Measurements from ENCODE around the gene MTMR11. TPM values are rescaled to one million over a fixed set of nuclear protein-coding genes. Genes with fewer than 3 reads are reported as not detected.

MTMR11 gene, protein sequence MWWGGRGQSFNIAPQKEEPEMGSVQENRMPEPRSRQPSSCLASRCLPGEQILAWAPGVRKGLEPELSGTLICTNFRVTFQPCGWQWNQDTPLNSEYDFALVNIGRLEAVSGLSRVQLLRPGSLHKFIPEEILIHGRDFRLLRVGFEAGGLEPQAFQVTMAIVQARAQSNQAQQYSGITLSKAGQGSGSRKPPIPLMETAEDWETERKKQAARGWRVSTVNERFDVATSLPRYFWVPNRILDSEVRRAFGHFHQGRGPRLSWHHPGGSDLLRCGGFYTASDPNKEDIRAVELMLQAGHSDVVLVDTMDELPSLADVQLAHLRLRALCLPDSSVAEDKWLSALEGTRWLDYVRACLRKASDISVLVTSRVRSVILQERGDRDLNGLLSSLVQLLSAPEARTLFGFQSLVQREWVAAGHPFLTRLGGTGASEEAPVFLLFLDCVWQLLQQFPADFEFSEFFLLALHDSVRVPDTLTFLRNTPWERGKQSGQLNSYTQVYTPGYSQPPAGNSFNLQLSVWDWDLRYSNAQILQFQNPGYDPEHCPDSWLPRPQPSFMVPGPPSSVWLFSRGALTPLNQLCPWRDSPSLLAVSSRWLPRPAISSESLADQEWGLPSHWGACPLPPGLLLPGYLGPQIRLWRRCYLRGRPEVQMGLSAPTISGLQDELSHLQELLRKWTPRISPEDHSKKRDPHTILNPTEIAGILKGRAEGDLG
- total RNA-seq (2016; rRNA removed; fragmentation: Illumina TruSeq; extraction: Trizol) = 0.27 and 0.49 TPM in 2 replicates
- not detected in 2 replicates for total RNA-seq (2016; cell fraction: cytosol; rRNA removed; fragmentation: Illumina TruSeq; extraction: Trizol; ENCODE audit: low read depth)
- total RNA-seq (2016; cell fraction: insoluble cytoplasmic fraction; rRNA removed; fragmentation: Illumina TruSeq; extraction: Trizol) = 0.48 and 0.61 TPM in 2 replicates
- total RNA-seq (2016; cell fraction: membrane; rRNA removed; fragmentation: Illumina TruSeq; extraction: Trizol) = 0.09 and 0.28 TPM in 2 replicates
- total RNA-seq (2016; cell fraction: nucleus; rRNA removed; fragmentation: Illumina TruSeq; extraction: Trizol) = 0.65 and 0.72 TPM in 2 replicates
- polyA plus RNA-seq (2011; rRNA removed) = 2.8 and 4.0 TPM in 2 replicates
- 1.5 and 2.7 TPM in 2 replicates for polyA plus RNA-seq (2011; cell fraction: cytosol; rRNA removed)
- 10.8 and 17.5 TPM in 2 replicates for polyA plus RNA-seq (2011; cell fraction: nucleus; rRNA removed)
- 2.8 and 4.1 TPM in 2 replicates for polyA plus RNA-seq (2012)
- 0.11 TPM in 1 of 2 replicates, not detected in the other for polyA plus RNA-seq (2016; cell fraction: cytosol; fragmentation: Illumina TruSeq; extraction: Trizol; ENCODE audit: low read depth)
- 0.31 and 0.47 TPM in 2 replicates for polyA plus RNA-seq (2016; cell fraction: insoluble cytoplasmic fraction; fragmentation: Illumina TruSeq; extraction: Trizol; ENCODE audit: low read depth)
- 0.16 TPM in 1 of 2 replicates, not detected in the other for polyA plus RNA-seq (2016; cell fraction: membrane; fragmentation: Illumina TruSeq; extraction: Trizol; ENCODE audit: low read depth)
- polyA plus RNA-seq (2016; cell fraction: nucleus; fragmentation: Illumina TruSeq; extraction: Trizol; ENCODE audit: insufficient read depth, low read depth) = 1.5 and 2.0 TPM in 2 replicates
- polyA minus RNA-seq (2011; rRNA and poly(A)+ RNA removed; ENCODE audit: low replicate concordance) = 4.0 and 9.4 TPM in 2 replicates
- polyA minus RNA-seq (2011; cell fraction: cytosol; rRNA and poly(A)+ RNA removed) = 0.89 and 1.3 TPM in 2 replicates
- polyA minus RNA-seq (2011; cell fraction: nucleus; rRNA and poly(A)+ RNA removed) = 5.4 and 10.2 TPM in 2 replicates
- Bru-seq, nascent RNA = percentile 34 among the genes with signal in this experiment
- percentile 48 among the genes with signal in this experiment for BruChase-seq, experiment 1, labeled RNA remaining after a 6-hour chase
- BruChase-seq, experiment 2, labeled RNA remaining after a 2-hour chase = percentile 44 among the genes with signal in this experiment
- long read RNA-seq, experiment 1, partial matches to known transcripts = 0 of 2 reads
- long read RNA-seq, experiment 1, other reads (novel, unspliced or antisense) = 2 of 2 reads
- long read RNA-seq, experiment 2, partial matches to known transcripts = 1 of 1 reads
- long read RNA-seq, experiment 2, other reads (novel, unspliced or antisense) = 0 of 1 reads

GRCh38 chr1:149936170-149936991 lies at the start of gene MTMR11:
TSS of gene MTMR11 (minus strand) at chr1:149936879. CDS start at chr1:149936647, 232 bp downstream.
- CTCF ChIA-PET (ENCODE audit: low intra/inter-chr PET ratio, low total read pairs) = no interaction called here
- Histone ChIP-seq H3K4me1 (ENCODE audit: insufficient read depth, low read length) (peaks cover 49% of the 10 kb centered on the region), H3K9ac (ENCODE audit: insufficient read depth, low read depth, low read length) (peak within 1 kb of the TSS; percentile 31; the same call in 1 of the 2 replicates), H4K20me1 (ENCODE audit: insufficient read depth, low read length) (no peaks in the 10 kb centered on the region), H2AFZ (ENCODE audit: low read length) (peak within 1 kb of the TSS; percentile 32), H3K4me2 (ENCODE audit: low read depth, low read length) (peak within 1 kb of the TSS; percentile 91), H3K36me3 (replicated peaks in 1 of 2; ENCODE audit: control insufficient read depth in 1 of 2, insufficient read depth in 2 of 2, low read length in 2 of 2) (no peaks in the 10 kb centered on the region), H3K9me3 (ENCODE audit: low read length) (no peaks in the 10 kb centered on the region), H3K79me2 (ENCODE audit: insufficient read depth, low read length) (no peaks in the 10 kb centered on the region), H3K27ac (ENCODE audit: extremely low read length, insufficient read depth, low read length) (no peak within 1 kb of the TSS), H3K4me3 (replicated peaks in 1 of 3; ENCODE audit: insufficient read depth in 1 of 3, low read depth in 2 of 3, low read length in 3 of 3) (peak within 1 kb of the TSS; percentile 37 to 59 (median 49)), H3K27me3 (ENCODE audit: control insufficient read depth in 1 of 2, insufficient read depth in 2 of 2, low read length in 2 of 2) (no peaks in the 10 kb centered on the region)
- in situ Hi-C loops (cut with HindIII; ENCODE audit: extremely low pct_ligation_motif_present, low pct_unique_long_range_greater_than_20kb) (no loop called here), intact Hi-C loops (cut with micrococcal nuclease; ENCODE audit: unreplicated experiment) (no loop called here)
- peak; percentile 79 for FAIRE-seq
- no TSS peak for BruUV-seq (replicated peaks)
- POLR2A ChIA-PET = interaction anchor here (0.6 to 6.0 kb wide), 4 partner anchors 8 to 74 kb away, joined by 3 to 74 read pairs (median 3); partner anchors contain the start of gene OTUD7B
- WGBS (ENCODE audit: low lambda C conversion rate) = 2% methylated on average over 18 of the region's 18 CpGs
- peak; percentile 22 for DNase-seq (ENCODE audit: low spot score)
- ATAC-seq = peak; percentile 64
- TF ChIP-seq LRRFIP1 (CRISPR knock-in tag; conservative IDR thresholded peaks at IDR 0.05) (no peak), FOXP4 (CRISPR knock-in tag; IDR thresholded peaks at IDR 0.05) (peak; percentile 40), PHB2 (IDR thresholded peaks at IDR 0.05; ENCODE audit: partially characterized antibody) (no peak), ZNF782 (CRISPR knock-in tag; IDR thresholded peaks at IDR 0.05; ENCODE audit: borderline replicate concordance) (no peak), TGIF2 (CRISPR knock-in tag; IDR thresholded peaks at IDR 0.05) (no peak), FOXP1 (IDR thresholded peaks at IDR 0.05) (no peak), FOXP1 (CRISPR knock-in tag; IDR thresholded peaks at IDR 0.05) (peak; percentile 41; the same call in 1 of the 2 replicates), ZNF556 (CRISPR knock-in tag; IDR thresholded peaks at IDR 0.05; ENCODE audit: borderline replicate concordance) (no peak)
- TF ChIP-seq, protein P1, sequence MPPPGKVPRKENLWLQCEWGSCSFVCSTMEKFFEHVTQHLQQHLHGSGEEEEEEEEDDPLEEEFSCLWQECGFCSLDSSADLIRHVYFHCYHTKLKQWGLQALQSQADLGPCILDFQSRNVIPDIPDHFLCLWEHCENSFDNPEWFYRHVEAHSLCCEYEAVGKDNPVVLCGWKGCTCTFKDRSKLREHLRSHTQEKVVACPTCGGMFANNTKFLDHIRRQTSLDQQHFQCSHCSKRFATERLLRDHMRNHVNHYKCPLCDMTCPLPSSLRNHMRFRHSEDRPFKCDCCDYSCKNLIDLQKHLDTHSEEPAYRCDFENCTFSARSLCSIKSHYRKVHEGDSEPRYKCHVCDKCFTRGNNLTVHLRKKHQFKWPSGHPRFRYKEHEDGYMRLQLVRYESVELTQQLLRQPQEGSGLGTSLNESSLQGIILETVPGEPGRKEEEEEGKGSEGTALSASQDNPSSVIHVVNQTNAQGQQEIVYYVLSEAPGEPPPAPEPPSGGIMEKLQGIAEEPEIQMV (CRISPR knock-in tag; IDR thresholded peaks at IDR 0.05; ENCODE audit: low read depth) = no peak
